Measurements from ENCODE around the gene FAM107B. TPM values are rescaled to one million over a fixed set of nuclear protein-coding genes. Genes with fewer than 3 reads are reported as not detected.
"Not testable (repeated sequence)": the region's sequence is repeated elsewhere in the genome, so short reads cannot be mapped to it uniquely, and the experiment has no call there.

Gene FAM107B
- total RNA-seq, 1 donor from 2014 or later: 19.0 TPM

DNA sequence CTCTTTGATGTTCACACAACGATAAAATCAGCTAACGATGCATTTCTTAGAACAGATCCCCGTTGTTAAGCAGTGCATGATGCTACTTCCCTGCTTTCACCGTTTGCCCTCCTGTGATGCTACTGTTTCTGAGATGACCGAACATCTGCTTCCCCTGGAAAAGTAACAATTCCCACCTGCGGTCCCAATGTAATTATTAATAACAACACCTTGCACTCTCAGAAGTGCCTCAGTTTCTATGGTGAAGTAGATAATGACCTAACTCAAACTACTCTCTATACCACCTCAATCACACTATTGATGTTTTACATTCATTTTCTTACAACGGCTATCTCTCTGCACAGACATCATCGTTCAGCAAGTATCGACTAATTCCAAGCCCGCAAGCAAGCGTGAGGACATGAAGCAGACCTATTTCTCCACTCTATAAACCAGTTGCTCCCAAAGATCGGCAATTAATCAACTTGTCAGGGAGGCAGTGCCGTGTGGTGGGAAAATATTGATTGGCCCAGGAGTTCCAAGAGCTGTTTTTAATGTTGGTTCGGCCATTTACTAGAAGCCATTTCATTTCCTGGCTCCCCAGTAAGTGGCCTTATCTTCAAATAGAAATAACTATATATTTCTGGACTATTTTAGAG lies 42.7 kb downstream of the FAM107B start:
- no peak for ATAC-seq

DNA sequence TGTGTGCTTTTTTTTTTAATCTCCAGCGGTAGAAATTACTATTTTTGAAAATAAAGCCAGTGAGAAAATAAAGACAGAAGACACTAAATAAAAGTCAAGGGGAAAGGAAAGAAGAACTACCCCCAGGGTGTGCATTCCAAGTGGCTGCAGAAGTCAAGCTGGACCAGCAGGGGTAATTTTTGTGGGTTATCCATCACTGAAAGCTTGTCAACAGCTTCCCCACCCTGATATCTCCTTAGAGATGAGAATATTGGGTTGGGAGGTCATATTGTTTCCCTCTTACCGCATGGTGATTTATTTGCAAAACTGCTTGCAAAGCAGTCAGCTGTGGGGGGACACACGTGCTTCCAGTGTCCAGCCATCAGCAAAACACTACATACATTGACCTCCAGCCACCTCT lies 46.4 kb downstream of the FAM107B start:
- no peak for ATAC-seq

DNA sequence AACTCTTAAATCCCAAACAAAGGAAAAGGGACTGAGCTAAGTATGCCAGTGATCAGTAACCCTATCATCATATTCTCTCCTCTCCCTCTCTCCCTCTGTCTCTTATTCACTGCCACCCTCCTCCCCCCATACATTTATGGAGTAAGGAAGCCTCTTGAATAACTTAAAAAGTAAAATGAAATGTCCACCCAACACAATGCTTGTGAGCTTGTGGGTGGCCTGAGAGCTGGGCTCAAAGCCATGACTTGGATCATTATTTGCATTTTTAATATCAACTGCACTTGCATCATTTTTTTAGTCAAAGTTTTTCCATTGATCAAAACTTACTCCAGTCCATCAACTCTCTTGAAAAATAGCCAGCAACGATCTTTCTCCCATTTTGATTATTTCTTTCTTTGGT lies 46.8 kb downstream of the FAM107B start:
- no peak for ATAC-seq

DNA sequence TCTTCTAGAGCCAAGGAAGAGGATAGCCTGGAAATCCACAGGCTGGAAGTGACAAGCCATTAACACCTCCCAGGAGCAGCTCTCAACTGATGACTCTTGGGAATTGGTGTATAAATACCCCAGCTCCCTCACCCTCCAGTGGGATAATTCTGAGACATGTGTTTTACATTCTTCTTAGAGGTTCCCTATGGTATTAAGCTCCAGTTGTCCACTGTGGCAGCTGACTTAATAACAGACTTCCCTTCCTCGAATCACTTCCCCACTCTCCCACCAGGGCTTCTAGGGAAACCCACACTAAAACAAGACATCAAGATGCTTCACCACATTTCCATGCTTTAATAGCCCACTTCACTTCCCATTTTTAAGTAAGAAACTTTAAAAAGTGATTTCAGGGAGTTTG lies 47.2 kb downstream of the FAM107B start:
- no peak for ATAC-seq

DNA sequence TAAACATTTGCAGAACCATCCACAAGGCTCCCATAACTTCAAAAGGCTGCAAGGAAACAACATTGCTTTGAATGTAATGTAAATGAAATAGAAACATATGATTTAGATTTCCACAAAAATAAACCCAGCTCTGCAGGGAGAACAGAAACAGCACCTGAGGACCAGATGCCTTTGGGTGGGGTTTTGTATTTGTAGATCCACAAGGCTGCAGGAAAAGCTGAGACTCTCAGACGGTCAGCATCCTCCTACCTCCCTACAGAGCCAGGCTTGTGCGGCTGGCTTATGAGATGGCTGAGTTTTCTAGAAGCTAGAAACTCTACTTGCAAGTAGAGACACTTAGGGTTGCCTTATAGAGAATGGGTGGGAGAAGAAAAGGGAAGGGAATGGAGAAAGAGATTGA lies 49.8 kb downstream of the FAM107B start:
- no peak for ATAC-seq

DNA sequence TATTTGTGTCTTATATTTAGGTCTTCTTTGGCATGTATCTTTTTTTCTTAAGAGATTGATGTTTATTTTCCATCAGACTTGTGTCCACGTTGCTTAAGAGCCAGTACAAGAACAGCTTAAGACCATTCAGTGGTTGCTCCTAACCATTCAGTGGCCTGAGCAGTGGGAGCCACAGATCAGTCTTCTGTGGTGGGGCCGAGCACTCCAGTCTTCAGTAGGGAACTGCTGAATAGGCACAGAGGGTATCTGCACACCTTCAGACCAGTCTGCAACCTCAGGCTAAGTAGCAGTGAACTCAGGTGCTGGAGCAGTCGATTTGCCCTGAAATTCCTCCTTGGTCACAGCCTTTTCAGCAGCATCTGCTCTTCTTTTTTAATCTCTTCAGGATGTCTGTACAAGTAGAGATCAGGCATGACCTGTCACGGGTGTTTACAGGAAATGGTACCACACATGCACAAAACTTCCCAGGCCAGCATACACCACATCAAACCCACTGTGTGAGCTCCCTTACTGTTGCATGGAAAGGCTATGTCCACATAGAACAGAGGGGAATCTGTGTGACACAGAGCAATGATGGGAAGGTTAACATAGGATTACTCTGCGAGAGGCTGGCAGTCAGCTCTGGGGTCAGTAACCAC lies 51.5 kb downstream of the FAM107B start:
- no peak for ATAC-seq

DNA sequence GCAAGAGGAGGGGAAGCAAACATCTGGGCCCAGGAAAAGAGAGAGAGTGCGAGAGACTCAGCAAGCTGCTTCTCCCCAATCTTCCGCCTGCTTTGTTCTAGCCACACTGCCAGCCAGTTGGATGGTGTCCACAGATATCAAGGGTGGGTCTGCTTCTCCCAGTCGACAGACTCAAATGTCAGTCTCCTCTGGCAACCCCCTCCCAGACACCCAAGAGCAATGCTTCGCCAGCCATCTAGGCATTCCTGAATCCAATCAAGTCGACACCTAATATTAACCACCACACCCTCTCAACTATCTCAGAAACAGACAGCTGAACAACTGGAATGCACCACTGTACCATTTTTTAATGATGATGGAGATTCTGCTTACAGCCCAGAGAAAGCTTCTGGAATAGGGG lies 57.1 kb downstream of the FAM107B start:
- no peak for ATAC-seq

DNA sequence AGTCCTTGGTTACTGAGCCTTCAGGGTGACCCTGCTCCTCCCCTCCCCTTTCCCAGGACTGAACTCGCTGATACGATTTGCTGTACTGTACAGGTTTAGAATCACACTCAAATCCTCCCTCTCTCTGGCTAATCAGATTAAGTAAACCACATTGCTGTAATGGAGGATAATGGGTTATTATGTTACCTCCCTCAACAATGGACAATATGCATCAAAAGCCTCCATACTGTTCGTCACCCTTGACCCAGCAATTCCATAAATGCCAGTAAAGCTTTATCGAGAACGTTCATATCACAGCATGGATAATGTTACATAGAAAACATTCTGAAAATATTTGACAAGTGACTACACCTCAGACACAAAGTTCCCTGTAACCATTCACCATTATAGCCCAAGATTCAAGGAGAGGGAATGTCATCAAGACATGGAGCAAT lies 61.7 kb downstream of the FAM107B start:
- no peak for ATAC-seq

DNA sequence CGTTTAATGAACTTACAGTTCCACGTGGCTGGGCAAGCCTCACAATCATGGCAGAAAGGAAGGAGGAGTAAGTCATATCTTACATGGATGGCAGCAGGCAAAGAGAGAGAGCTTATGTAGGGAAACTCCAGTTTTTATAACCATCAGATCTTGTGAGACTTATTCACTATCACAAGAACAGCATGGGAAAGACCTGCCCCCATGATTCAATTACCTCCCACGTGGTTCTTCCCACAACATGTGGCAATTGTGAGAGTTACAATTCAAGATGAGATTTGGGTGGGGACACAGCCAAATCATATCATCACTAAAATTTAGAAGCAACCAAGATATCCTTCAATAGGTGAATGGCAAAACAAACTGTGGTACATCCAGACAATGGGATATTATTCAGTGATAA lies 65.4 kb downstream of the FAM107B start:
- ATAC-seq: not testable (repeated sequence)

DNA sequence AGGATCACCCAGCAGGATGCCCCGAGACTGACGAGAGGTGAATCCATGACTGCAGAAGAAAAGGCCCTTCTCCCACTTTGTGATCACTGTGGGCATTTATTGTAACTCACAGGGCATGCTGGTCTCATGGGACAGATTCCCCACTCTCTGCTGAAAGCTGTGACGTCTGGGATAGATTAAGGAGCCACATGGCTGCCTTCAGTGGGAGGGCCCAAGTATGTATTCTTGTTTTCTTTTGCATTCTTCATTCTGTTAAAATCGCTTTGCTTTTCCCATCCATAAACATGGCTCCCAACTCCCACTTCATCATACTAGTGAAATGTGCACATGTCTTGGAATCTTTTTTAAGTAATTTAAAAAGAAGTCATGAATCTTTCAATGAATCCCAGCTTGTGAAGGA lies 67.2 kb downstream of the FAM107B start:
- ATAC-seq: no peak

DNA sequence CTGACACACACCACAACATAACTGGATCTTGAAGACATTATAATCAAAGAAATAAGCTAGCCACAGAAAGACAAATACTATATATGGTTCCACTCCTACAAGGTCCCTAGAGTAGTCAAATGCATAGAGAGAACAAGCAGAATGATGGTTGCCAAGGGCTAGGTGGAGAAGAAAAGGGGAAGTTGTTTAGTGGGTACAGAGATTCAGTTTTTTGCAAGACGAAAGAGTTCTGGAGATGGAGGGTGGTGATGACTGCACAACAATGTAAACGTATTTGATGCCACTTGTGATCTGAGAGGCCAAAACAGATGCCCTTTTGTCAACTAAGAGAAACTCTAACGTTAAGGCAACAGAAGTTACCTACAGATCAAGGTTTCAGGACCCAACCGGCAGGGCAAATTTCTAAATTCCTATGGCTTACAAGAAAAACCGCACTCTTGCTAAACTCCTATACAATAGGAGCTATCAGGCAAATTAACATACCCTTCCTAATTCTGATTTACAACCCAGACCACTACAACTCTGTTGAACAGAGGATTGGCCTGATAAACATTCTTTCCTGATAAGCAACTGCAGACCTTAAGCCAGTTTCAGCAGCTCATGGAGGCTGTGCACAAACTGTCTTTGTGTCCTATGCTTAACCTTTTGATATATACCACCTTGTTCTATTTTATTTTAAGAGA lies 69.0 kb downstream of the FAM107B start:
- no peak for ATAC-seq

DNA sequence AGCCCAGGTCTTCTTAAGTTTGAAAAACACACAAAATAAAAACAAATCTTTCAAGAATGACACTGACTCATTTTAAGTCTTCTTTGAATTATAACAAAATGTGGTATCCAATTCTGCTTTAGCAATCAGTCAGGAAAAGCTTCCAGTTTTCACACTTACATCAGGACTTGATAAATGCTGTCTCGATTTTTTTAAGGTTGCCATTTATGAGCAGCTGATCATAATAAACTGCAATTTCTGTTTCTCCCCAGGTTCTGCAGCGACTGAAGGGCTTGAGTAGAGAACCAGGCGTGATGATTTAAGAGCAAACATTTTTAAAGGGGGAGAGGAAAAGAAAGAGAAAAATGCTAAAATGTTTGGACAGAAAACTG lies 71.1 kb downstream of the FAM107B start:
- ATAC-seq: no peak

DNA sequence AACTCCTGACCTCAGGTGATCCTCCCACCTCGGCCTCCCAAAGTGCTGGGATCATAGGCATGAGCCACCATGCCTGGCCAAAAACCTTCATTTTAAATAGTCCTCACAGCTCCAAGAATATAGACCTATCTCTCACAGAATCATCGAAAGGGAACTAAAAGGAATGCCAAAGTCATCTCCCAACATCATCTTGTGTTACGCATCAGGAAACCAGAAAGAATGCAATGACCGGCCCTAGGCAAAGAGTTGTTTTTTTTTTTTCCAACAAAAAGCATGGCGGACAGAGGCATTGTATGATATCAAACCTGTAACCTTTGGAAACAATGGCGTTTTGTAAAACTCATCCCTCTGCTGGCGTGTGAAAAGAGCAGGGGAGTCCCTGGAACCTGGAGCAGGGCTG lies 73.2 kb downstream of the FAM107B start:
- no peak for ATAC-seq

DNA sequence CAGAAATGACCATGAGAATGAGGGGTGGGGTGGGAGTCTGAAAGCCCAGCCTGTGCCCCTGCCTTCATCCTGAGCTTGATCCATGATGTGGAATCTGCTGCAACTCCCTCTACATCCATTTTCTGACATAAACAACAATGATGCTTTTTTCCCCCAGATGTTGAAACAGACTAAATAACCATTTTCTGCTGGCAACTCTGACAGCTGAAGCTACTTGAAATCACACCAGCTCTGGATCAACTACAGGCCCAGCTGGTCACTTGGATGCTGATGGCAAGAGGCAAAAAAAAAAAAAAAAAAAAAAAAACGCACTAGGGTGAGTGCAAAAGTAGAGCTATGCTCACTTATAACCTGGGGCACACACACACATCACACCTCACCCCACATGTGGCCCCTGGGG lies 74.2 kb downstream of the FAM107B start:
- ATAC-seq: no peak

DNA sequence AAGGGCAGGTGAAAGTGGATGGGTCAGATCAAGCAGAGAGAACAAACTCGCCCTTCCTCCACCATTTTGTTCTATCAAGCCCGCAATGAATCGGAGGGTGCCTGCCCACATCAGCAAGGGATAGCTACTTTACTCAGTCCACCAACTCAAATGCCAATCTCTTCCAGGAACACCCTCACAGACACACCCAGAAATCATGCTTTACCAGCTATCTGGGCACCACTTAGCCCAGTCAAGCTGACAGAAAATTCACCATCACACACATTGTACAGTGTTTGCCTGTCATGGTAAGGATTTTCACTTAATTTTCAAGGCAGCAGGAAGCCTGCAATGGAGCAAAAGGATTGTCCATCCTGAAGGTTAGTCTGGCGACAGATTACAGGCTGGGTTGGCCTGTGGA lies 75.2 kb downstream of the FAM107B start:
- ATAC-seq: no peak

DNA sequence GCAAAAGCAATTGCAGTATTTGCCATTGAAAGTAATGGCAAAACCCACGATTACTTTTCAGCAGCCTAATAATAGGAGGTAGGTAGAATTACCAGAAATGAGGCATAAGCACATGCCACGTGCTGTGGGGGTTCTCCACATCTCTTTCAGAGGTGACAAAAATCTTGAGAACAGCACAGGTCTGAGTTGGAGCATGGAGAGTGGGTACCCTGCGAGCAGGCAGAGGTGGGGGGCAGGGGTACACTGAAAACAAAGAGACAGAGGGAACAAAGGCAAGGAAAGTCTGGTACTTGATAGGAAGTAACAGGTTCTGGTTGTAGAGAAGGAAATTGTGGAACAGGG lies 75.9 kb downstream of the FAM107B start:
- no peak for ATAC-seq

DNA sequence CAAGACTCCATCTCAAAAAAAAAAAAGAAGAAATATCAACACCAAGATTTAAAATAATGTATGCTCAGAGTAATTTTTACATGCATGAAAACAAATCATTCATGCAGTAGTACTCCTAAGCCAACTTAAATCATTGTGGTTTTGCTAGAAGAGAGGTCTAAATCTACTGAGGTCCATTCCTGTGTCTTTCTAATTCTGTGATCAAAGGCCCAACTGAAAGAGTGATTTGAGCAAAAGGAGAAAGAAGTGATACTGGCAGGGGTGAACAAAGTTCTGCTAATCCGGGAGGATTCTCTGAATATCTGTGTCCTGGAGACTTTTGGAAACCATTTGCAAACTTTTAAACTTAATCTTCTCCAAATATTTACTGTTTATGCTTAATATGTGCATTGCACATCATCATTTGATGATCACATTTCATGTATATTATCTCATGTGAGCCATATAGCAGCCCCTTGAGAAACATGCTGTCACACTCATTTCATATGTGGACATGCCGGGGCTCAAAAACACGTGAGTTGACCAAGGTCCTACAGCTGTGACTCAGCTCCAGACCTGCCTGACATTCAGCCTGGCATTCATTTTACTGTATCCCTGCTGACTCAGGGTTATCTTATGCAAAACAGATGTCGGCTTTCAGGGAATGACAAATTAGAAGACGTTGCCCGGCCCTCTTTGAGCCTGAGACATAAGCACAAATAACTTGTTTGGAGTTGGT lies 76.4 kb downstream of the FAM107B start:
- peak; percentile 76 for ATAC-seq

DNA sequence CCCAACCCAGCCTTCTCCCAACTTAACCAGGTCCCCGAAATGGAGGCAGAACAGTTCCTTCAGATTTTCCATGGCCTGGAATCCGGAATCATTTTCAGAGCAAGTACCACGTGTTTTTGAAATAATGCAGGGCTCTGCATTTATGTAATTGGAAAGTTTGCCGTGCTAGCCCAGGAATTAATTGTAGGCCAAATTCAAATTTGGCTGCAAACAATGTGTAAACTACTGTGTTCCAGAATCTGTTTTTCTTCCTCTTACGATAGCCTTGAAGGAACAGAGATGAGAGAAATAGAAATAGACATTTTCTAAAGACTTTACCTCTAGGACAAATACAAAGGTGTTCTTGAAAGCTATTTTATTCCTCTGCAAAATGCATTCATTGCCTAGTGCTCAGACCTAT lies 77.4 kb downstream of the FAM107B start:
- no peak for ATAC-seq

DNA sequence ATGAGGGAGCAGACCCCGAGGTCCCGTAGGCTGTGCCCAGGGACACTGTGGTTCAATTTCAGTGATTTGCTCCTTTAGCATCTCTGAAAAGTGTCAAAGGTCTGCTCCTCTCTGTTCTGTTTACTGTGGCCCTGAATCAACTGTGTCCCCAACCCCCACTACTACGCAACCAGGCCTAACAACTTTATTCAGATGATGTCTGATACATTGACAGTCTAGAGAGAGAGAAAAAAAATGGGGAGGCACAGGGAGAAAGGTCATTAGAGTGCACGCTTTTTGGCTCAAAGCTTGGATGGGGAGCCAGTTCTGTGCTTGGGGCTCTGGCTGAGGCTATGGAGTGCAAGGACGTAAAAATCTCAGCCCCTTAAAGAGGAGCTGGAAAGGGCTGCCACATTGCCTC lies 77.9 kb downstream of the FAM107B start:
- ATAC-seq: no peak

DNA sequence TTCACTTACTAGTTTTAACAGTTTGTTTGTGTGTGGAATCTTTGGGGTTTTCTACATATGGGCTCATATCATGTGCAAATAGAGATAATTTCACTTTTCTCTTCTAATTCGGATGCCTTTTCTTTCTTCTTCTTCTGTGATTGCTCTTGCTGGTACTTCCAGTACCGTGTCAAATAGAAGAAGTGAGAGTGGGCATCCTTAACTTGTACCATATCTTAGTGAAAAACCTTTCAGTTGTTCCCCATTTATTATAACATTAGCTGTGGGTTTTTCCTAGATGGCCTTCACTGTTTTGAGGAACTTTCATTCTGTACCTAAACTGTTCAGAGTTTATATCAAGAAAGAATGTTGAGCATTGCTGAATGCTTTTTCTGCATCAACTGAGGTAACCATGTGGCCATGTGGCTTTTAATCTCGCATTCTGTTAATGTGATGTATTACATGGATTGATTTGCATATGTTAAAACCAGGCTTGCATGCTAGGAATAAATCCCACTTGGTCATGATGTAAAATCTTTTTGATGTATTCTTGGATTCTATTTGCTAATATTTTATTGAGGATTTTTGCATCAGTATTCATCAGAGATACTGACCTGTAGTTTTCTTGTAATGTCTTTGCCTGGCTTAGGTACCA lies 78.7 kb downstream of the FAM107B start:
- no peak for ATAC-seq

DNA sequence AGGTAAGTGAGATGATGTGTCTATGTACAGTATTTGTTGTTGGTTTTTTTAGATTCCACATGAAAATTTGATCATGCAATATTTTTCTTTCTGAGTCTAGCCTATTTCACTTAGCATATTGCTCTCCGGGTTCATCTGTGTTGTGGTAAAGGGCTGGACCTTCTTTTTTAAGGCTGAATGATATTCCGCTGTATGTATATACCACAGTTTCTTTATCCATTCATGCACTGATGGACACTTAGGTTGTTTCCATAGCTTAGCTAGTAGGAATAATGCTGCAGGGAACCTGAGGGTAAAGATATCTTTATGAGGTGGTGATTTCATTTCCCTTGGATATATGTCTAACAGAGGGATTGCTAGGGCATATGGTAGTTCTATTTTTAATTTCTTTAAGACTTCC lies 80.8 kb downstream of the FAM107B start:
- no peak for ATAC-seq

DNA sequence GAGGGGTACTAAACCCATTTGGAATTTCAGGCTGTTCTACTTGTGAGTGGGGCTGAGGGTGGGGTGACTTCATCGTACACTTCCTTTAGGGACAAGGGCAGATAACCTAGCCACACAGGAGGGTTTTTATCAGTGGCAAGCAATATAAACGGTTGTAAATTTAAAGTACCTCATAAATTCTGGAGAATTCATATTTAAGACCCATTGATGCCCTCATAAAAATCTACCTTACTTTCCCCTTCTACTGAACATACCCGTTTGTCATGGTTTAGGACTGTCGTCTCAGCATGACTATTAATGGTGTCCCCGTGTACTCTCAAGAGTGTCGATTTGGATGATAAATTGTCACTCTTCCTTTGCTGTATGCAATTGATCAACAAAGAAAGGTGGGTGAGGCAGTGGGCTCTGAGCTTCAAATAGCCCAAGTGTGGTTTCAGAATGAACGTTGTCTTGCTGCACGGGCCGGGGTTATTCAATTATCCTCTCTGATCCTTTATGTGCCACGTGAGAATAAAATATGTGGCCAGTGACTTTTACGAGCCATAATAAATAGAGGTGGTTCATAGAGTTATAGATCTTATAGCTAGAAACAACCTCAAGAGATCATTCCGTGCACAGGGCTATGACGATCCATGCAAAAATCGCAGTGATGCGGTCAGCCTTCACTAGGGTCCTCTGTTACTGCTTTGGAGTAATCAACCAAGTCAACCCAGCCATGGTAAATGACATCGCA lies 82.2 kb downstream of the FAM107B start:
- no peak for ATAC-seq

DNA sequence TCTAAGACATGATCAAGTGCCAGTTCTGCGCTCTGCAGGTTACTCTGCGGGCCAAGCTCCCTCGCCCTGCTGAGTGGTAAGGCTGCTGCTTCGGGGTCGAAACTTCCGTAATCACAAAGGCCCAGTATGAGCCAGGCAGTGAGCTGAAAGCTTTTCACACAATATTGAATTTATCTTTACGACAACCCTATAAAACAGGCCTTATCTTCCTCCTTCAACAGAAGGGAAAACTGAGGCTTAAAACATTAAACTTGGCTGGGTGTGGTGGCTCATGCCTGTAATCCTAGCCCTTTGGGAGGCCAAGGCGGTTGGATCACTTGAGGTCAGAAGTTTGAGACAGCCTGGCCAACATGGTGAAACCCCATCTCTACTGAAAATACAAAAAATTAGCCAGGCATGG lies 83.3 kb downstream of the FAM107B start:
- ATAC-seq: no peak

All from esophagus mucosa (tissue), 1 donor.